Natural killer cell (primary cell): Measurements from ENCODE around the gene MORN5. TPM values are rescaled to one million over a fixed set of nuclear protein-coding genes. Genes with fewer than 3 reads are reported as not detected.

Experiments used
- ATAC-seq, 3 donors: fragments of 150-1000 bp in 2 of 3; fragments of 200-7000 bp in 1 of 3; cut with Tn5 transposase; 1 replicate in 1 of 3; 2 replicates in 2 of 3; pipeline ENCODE4 v1.10.0; 2021; ENCODE audit warnings: mild to moderate bottlenecking in 2 of 3, moderate library complexity in 2 of 3
- DNase-seq, 2 donors: peaks; one replicate each; pipeline versions ENCODE4 v3.0.0 to v3.0.0-alpha.2; 2013 to 2021; ENCODE audit warnings: mixed read lengths in 1 of 2
- H3K27ac ChIP-seq: one replicate; pipeline ENCODE4 v1.5.1; 2013; ENCODE audit warnings: mild to moderate bottlenecking, low read length
- H3K27me3 ChIP-seq: one replicate; pipeline ENCODE4 v1.6.1; 2013; ENCODE audit warnings: low read length; ENCODE audit not compliant: control insufficient read depth, insufficient read depth
- H3K36me3 ChIP-seq: one replicate; pipeline ENCODE4 v1.6.1; 2013; ENCODE audit warnings: low read length; ENCODE audit not compliant: control insufficient read depth, insufficient read depth
- H3K4me1 ChIP-seq: one replicate; pipeline ENCODE4 v1.6.1; 2013; ENCODE audit warnings: low read length; ENCODE audit not compliant: control insufficient read depth, insufficient read depth
- H3K4me3 ChIP-seq: one replicate; pipeline ENCODE4 v1.5.1; 2013; ENCODE audit warnings: low read length
- H3K9me3 ChIP-seq: one replicate; pipeline ENCODE4 v1.6.1; 2013; ENCODE audit warnings: low read length; ENCODE audit not compliant: control insufficient read depth, insufficient read depth
- H3K27ac Mint-ChIP-seq, 2 donors: one replicate each; pipeline ENCODE4 v1.8.0; 2022; ENCODE audit warnings: mild to moderate bottlenecking in 2 of 2, mixed read lengths in 2 of 2, moderate library complexity in 1 of 2
- H3K27me3 Mint-ChIP-seq, 2 donors: one replicate each; pipeline ENCODE4 v1.8.0; 2022; ENCODE audit warnings: low read depth in 2 of 2, mixed read lengths in 2 of 2
- H3K36me3 Mint-ChIP-seq: one replicate; pipeline ENCODE4 v1.8.0; 2022; ENCODE audit warnings: mixed read lengths
- H3K4me1 Mint-ChIP-seq, 2 donors: one replicate each; pipeline ENCODE4 v1.8.0; 2022; ENCODE audit warnings: mixed read lengths in 2 of 2
- H3K4me3 Mint-ChIP-seq: one replicate; pipeline ENCODE4 v1.8.0; 2022; ENCODE audit warnings: mild to moderate bottlenecking, moderate library complexity, mixed read lengths
- H3K9me3 Mint-ChIP-seq, 2 donors: one replicate each; pipeline ENCODE4 v1.8.0; 2022; ENCODE audit warnings: mixed read lengths in 2 of 2
- CTCF ChIP-seq: fragments of 200-600 bp; IDR thresholded peaks from one replicate; pipeline ENCODE4 v1.8.0; 2022; ENCODE audit warnings: antibody characterized with exemption
- WGBS: methylation state at CpG from one replicate; pipeline ENCODE4 v1.1.7; 2013; ENCODE audit warnings: missing lambda C conversion rate; ENCODE audit not compliant: insufficient coverage; 5-methylcytosine and 5-hydroxymethylcytosine counted together
- intact Hi-C: fragments of 100-400 bp; cut with micrococcal nuclease; formaldehyde crosslinking; loops from one replicate; pipeline ENCODE4 v1.14.2; 2022
- total RNA-seq, 4 donors: library from RNA; stranded (reverse); fragments of 120-200 nt in 1 of 4; gene quantifications; one replicate each; pipeline versions ENCODE4 v1.2.3 to v1.2.4, GENCODE V29; 2013 to 2022

Gene MORN5
- total RNA-seq, 3 donors from 2014 or later (not counting 1 experiment from before 2014, with no cell fraction given): not detected

- Mint-ChIP-seq H3K9me3 (no peaks in the 10 kb centered on the region), H3K4me3 (no peak overlapping the region), H3K27ac (no peak overlapping the region), H3K27me3 (peaks cover under 1 to 4% of the 10 kb centered on the region in 2 donors), H3K36me3 (no peaks in the 10 kb centered on the region), H3K4me1 (no peaks in the 10 kb centered on the region)
- no peak for DNase-seq
- WGBS: 92% methylated on average over 6 of the region's 6 CpGs
- H3K4me1 ChIP-seq: no peaks in the 10 kb centered on the region
- no peak overlapping the region for H3K4me3 ChIP-seq
- intact Hi-C loops: no loop called here
- no peak for ATAC-seq
- no peak for TF ChIP-seq CTCF
- H3K27me3 ChIP-seq: no peaks in the 10 kb centered on the region
- no peak overlapping the region for H3K27ac ChIP-seq
- H3K9me3 ChIP-seq: no peaks in the 10 kb centered on the region
- no peaks in the 10 kb centered on the region for H3K36me3 ChIP-seq
These were observed 28.7 kb downstream of the MORN5 start for GRCh38 chr9:122188369-122188768.

- Histone ChIP-seq H3K4me1 (no peaks in the 10 kb centered on the region), H3K27me3 (no peaks in the 10 kb centered on the region), H3K9me3 (no peaks in the 10 kb centered on the region), H3K27ac (no peak overlapping the region), H3K4me3 (no peak overlapping the region), H3K36me3 (no peaks in the 10 kb centered on the region)
- 77% methylated on average over 12 of the region's 12 CpGs for WGBS
- no peak for TF ChIP-seq CTCF
- no peak for DNase-seq
- no peaks in the 10 kb centered on the region for H3K4me1 Mint-ChIP-seq
- no peaks in the 10 kb centered on the region for H3K9me3 Mint-ChIP-seq
- no peak overlapping the region for H3K27ac Mint-ChIP-seq
- no peaks in the 10 kb centered on the region for H3K27me3 Mint-ChIP-seq
- peak in 1 of 3 donors; percentile 15 for ATAC-seq
- no peak overlapping the region for H3K4me3 Mint-ChIP-seq
- H3K36me3 Mint-ChIP-seq: no peaks in the 10 kb centered on the region
- intact Hi-C loops: no loop called here
These were observed 31.1 kb downstream of the MORN5 start for GRCh38 chr9:122190597-122191381.

GRCh38 chr9:122191584-122191983 lies 31.9 kb downstream of the MORN5 start:
- Histone ChIP-seq H3K36me3 (no peaks in the 10 kb centered on the region), H3K27me3 (no peaks in the 10 kb centered on the region), H3K27ac (no peak overlapping the region), H3K4me1 (no peaks in the 10 kb centered on the region), H3K9me3 (no peaks in the 10 kb centered on the region), H3K4me3 (no peak overlapping the region)
- no peak overlapping the region for H3K4me3 Mint-ChIP-seq
- intact Hi-C loops: no loop called here
- H3K27me3 Mint-ChIP-seq: no peaks in the 10 kb centered on the region
- no peak for TF ChIP-seq CTCF
- H3K9me3 Mint-ChIP-seq: no peaks in the 10 kb centered on the region
- 90% methylated on average over 11 of the region's 11 CpGs for WGBS
- ATAC-seq: no peak
- no peaks in the 10 kb centered on the region for H3K4me1 Mint-ChIP-seq
- DNase-seq: no peak
- no peak overlapping the region for H3K27ac Mint-ChIP-seq
- no peaks in the 10 kb centered on the region for H3K36me3 Mint-ChIP-seq
